Measurements from ENCODE around the gene KCNMB1.

- TF ChIP-seq, protein P1, sequence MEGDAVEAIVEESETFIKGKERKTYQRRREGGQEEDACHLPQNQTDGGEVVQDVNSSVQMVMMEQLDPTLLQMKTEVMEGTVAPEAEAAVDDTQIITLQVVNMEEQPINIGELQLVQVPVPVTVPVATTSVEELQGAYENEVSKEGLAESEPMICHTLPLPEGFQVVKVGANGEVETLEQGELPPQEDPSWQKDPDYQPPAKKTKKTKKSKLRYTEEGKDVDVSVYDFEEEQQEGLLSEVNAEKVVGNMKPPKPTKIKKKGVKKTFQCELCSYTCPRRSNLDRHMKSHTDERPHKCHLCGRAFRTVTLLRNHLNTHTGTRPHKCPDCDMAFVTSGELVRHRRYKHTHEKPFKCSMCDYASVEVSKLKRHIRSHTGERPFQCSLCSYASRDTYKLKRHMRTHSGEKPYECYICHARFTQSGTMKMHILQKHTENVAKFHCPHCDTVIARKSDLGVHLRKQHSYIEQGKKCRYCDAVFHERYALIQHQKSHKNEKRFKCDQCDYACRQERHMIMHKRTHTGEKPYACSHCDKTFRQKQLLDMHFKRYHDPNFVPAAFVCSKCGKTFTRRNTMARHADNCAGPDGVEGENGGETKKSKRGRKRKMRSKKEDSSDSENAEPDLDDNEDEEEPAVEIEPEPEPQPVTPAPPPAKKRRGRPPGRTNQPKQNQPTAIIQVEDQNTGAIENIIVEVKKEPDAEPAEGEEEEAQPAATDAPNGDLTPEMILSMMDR (IDR thresholded peaks at IDR 0.05; ENCODE audit: insufficient read depth, low read depth, low read length), result no peak
- TF ChIP-seq EZH2 (IDR thresholded peaks at IDR 0.05; ENCODE audit: insufficient read depth, low read length), result no peak
These were observed 28.5 kb downstream of the KCNMB1 start for GRCh38 chr5:170360709-170361108.

Data from astrocyte (in vitro differentiated cells and primary cell).